GM10847 (cell line): ENCODE results near the gene MAD2L1BP.

Experiments
- POLR2A ChIP-seq: IDR thresholded peaks from 2 replicates; pipeline ENCODE4 v1.6.1; 2011; ENCODE audit not compliant: insufficient read length; ENCODE audit errors: extremely low read depth

Gene MAD2L1BP

DNA sequence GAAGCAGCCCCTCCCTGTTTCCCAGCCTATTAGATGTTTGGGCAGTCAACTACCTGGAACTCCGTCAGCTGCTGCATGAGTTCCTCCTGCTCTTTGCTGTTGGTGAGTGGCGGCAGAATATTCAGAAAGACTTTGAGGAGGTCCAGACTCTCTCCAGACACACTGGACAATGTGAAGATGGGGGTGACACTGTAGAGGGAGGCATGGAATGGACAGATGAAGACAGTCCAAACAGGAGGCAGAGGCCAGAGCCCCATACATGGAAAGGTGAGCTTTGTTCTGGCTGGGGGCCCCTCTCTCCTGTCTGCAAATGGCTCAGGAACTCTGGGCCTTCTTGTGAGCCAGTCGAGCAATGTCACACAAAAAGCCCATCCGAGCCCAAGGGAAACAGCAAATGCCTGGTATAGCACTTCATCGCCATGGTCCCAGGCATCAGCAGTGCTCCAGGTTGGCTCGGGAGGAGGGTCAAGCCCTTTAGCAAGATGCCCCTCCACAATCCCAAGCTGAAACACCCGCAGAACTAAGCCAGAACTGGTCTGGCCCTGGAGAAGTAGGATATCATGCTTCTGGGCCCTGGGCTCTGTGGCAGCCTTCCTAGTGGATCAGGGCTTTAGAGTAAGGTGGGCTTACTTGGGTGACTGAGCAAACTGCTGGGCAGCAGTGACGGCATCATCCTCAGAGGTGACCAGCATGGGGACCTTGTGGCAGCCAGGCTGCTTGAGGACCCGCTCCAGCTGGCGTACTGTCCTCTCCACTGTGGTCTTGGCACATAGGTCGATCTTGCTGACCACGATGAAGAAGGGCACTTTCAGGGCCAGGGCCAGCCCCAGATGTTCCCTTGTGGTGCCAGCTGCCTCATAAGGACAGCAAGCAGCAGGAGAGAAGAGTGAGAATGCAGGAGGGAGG is 11.5 kb upstream of the MAD2L1BP start:
- no peak for TF ChIP-seq POLR2A

DNA sequence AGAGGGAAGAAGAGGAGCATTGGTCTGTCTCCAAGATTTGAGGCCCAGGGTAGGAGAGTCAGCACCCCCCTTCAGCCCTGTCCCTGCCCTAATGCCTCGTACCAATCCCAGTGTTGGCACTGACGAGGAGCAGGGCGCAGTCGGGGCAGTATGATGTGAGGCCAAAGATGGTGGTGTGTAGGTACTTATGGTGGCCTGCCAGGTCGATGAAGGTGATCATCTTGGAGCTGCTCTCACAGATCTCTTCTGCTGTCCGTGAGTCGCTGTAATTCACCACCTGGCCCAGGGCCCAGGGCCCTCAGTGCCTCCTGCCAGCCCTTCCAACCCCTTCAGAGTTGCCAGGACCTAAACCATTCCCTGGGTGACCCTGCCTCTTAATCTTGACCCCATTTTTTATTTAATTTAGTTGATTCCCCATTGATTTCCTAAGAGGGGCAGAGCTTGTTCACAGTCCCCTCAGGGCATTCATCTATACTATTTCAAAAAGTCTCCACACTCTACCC is 10.8 kb upstream of the MAD2L1BP start:
- TF ChIP-seq POLR2A = no peak

DNA sequence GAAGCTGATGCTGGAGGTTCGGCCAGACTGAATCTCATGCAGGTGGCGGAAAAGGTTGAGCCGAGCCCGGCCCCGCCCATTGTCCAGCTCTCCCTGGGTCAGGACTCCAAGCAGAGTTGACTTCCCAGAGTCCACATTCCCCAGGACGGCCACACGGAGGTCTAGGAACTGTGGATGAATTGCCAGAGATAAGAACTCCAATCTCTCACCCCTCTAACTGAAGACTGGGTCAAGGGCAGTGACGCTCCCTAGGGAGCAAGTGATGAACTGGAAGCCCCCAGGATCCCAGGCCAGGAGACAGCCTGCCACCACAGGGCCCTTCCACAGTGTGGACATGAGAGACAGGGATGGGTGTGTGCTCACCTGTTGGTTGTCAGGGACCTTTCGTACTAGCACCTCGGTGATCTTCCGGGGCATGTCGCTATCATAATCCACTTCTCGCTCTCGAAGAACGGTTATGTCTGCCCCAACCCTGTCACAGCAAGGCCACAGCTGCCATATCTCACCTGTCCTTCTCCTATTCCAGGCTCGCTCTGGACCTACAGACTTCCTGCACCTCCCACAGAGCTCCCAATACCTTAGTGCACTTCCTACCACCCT is 10.1 kb upstream of the MAD2L1BP start:
- TF ChIP-seq POLR2A = no peak

DNA sequence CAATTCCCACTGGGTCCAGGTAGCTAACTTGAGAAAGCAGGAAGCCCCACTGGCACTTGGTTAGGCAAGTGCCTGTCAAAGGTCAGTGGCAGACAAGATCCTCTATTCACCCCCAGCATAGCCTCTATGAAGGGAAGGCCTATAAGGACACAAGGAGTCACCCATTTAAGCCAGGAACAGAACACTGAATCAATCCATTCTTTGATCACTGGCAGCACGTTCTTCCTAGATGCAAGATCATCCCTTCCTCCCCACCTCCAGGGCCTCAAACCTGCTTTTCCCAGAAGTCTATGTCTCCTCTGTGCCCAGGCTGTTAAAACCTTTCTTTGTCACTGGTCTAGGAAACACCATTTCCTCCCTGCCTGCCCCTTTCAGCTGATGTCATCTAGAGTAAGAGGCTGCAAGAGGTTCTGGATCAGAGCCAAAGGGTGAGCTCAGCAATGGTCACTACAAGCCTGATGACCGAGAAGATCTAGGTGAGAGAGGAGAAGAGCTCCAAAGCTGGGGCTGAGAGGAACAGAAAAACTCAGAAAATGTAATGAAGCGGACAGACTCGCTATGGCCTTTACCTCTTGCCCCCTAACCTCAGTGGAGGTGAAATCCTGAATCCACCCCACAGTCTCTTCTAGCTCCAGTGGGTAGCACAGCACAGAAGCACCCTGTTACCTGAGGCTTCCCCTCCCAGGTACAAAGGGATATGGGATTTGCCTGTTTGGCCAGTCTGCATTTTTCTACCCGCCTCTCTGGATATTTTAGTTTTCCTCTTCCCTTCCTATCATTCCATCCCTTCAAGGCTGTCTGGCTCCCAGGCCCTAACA is 8.4 kb upstream of the MAD2L1BP start:
- no peak for TF ChIP-seq POLR2A

DNA sequence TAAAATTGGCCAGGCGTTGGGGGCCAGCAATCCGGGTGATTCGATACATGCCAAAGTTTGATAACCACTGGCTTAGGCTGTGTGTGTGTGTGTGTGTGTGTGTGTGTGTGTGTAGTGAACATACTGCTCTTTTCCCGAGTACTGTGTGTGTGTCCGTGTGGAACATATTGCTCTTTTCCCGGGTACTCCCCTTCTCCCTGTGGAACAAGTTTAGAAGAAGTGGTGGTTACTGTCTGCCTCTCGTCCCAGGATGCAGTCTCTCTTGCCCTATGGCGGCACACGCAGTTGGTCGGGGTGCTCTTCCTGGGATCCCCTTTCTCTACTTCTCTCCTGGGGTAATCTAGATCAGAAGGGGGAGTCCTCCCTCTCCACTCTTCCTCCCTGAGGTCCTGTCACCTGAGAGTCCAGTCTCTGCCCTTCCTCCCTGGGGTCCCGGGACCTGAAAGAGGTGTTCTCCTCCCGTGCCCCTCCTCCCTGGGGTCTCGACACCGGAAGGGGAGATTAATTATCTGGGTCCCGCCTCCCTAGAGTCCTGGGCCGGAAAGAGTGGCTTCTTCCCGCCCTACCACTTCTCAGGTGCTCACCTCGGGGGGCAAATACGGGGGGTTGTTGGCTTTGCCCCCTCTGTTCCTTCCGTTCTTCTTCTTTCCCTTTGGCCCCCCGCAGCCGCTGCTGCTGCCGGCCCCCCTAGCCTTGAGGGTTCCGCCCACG is 7.1 kb upstream of the MAD2L1BP start:
- TF ChIP-seq POLR2A = no peak

DNA sequence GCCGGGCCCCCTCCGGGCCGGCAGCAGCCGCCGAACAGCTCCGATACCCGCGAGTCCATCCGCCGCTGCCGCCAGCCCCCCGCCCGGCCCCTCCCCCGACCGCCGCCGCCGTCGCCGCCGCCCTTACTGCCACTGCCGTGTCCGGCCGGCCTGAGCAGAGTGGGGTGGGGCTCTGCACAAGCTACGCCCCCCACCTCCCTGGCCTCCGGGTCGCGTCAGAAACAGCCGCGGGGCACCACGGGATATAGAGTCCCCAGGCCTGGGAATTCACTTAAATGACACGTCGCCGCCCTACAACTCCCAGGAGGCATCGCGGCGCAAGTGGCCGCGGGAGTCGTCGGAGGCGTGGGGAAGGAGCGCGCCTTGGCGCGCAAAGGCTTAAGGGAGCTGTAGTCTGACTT is 6.5 kb upstream of the MAD2L1BP start, which contains the start of gene GTPBP2:
TSS of gene GTPBP2 (minus strand) at position 161 of the 401 bp plus-strand sequence. CDS start at position 59, 102 bp downstream.
- peak; percentile 40 for TF ChIP-seq POLR2A

DNA sequence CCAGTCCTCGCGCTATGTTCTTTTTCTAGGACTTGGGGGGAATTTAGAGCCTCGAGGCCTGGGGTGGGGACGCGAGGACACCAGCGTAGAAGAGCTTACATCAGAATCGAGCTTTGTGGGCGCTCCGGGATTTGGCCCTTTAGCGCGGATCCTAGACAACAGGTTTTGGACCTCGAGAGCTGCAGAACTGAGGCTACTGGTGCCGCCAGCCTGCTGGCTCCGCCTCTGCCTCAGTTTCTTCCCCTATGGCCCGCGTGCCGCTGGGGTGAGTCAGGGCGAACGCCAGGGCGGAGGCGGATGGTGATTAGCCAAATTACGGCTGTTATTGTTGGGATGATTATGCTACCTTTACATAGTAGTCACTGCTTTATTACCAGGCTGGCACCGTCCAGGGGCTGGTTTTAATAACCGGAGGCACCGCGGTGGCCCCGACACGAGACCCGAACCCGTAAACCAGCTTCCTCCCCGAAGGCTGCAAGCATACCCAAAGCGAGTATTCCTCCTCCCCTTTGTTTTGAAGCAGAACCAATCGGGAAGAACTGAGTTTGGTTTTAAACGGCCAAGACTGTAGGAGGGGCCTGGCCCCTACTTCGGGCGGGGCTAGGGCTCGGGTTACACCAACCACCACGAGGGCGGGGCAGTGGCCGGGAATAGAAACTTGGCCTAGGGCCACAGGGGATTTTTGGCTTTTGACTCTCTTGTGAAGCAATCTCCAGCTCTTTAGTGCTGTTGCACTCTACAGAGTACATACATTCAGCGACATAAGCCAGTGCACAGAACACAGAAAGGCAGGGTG is 5.9 kb upstream of the MAD2L1BP start:
- peak; percentile 13 for TF ChIP-seq POLR2A

DNA sequence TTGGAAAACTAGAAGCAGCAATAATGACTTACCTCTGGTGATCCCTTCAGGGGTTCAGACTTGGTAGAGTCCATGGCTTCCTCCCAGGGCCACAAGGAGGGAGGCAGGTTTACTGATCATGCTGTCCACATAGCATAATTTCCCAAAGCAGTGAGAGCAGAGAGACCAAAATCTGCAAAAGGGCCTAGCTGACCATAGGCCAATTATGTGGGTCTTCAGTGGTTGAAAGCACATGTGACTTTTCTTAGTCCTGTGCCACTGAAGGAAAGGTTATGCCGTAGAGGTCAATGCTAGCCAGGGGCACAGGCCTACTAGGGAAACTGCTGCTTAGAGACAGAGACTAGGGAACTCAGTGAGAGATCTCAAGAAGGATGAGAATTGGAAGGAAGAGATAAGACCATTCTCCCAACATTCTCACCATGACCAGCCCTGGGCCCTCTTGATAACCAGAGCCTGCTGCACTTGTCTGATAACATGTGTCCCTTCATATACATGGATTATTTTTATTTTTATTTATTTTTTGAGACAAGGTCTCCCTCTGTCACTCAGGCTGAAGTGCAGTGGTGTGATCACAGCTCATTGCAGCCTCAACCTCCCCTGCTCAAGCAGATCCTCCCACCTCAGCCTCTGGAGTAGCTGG is 4.5 kb upstream of the MAD2L1BP start:
- TF ChIP-seq POLR2A = no peak

DNA sequence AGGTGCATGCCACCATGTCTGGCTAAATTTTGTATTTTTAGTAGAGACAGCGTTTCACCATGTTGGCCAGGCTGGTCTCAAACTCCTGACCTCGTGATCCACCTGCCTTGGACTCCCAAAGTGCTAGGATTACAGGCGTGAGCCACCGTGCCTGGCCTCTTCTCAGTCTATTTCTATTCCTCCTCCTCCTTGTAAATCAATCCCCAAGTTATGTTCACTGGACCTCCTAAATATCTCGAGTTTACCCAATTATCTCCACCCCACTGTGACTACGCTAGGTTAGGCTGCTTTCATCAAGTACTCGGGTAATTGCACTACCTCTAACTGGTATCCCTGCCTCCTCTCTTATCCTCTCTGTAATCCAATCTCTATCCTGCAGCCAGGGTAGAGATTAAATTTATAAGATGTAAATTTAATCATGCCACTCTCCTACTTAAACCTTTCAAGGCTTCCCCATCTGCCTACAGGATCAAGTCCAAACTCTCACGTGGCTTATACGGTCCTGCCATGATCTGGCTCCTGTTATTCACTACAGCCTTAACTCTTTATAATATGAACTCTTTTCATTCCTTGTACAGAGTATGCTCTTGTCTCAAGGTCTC is 837 bp upstream of the MAD2L1BP start:
- TF ChIP-seq POLR2A = no peak

DNA sequence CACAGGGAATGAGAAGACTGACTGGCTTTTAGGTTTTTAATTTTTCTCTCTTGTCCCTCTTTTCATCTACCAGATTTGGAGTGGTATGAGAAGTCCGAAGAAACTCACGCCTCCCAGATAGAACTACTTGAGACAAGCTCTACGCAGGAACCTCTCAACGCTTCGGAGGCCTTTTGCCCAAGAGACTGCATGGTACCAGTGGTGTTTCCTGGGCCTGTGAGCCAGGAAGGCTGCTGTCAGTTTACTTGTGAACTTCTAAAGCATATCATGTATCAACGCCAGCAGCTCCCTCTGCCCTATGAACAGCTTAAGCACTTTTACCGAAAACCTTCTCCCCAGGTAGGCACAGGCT is 644 bp downstream of the MAD2L1BP start:
- TF ChIP-seq POLR2A = no peak

DNA sequence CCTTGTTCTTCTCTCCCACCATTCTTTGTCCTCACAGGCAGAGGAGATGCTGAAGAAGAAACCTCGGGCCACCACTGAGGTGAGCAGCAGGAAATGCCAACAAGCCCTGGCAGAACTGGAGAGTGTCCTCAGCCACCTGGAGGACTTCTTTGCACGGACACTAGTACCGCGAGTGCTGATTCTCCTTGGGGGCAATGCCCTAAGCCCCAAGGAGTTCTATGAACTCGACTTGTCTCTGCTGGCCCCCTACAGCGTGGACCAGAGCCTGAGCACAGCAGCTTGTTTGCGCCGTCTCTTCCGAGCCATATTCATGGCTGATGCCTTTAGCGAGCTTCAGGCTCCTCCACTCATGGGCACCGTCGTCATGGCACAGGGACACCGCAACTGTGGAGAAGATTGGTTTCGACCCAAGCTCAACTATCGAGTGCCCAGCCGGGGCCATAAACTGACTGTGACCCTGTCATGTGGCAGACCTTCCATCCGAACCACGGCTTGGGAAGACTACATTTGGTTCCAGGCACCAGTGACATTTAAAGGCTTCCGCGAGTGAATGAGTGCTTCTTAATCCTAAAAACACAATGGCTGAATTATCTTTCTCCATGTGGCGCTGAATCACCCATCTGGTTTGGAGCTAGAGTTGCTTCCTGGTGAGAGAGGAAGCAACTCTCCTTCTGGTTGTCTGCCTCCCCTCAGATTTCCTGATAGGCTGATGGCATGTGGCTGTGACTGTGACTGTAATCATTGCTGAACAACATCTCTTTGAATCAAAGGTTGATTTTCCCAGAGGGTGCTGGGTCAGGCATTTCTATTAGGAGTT is 4.6 kb downstream of the MAD2L1BP start:
- no peak for TF ChIP-seq POLR2A

DNA sequence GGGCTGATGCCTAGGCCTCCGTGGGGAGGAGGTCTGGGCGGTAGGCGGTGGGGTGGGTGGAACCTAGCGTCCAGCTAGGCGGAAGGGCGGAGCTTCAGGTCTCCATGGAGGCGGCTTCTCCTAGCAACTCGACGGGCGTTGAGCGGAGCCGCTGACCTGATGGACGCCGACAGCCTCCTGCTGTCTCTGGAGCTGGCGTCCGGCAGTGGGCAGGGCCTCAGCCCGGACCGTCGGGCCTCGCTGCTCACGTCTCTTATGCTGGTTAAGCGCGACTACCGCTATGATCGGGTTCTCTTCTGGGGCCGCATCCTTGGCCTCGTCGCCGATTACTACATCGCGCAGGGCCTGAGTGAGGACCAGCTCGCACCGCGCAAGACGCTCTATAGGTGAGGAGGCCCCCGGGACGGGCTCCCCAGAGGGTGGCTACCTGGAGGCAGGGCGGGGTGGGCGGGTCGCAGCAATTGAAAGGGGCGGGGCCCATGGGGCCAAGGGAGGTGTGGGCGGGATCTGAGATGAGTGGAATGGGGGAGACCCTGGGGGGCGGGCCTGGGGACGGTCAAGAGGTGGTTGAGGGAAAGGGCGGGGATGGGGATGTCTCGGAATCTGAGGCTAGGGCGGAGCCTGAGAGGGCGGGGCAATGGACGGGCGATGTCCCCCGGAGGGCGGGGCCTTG is 9.4 kb downstream of the MAD2L1BP start, which contains the start of gene RSPH9:
TSS of gene RSPH9 (plus strand) at position 97 of the 673 bp plus-strand sequence. CDS start at position 160, 63 bp downstream.
- TF ChIP-seq POLR2A = no peak
